Measurements from ENCODE around the gene SLC7A6OS. TPM values are rescaled to one million over a fixed set of nuclear protein-coding genes. Genes with fewer than 3 reads are reported as not detected.

The SLC7A6OS gene
- total RNA-seq, 3 donors from 2014 or later: 16.4 to 18.6 (median 16.5) TPM

GRCh38 chr16:68250951-68251350, 59.8 kb downstream of the SLC7A6OS start:
- intact Hi-C loops (cut with DNase I; ENCODE audit: low total_unique reads): no loop called here
- H3K36me3 ChIP-seq: no peaks in the 10 kb centered on the region
- H3K9me3 ChIP-seq: no peaks in the 10 kb centered on the region
- H3K27ac ChIP-seq: no peak overlapping the region
- no peaks in the 10 kb centered on the region for H3K27me3 ChIP-seq
- DNase-seq (ENCODE audit: low spot score in 2 of 2): no peak
- H3K4me3 ChIP-seq: no peak overlapping the region
- TF ChIP-seq POLR2AphosphoS5 (IDR thresholded peaks at IDR 0.05) (no peak), CTCF (IDR thresholded peaks at IDR 0.05) (no peak), POLR2A (IDR thresholded peaks at IDR 0.05) (no peak)
- peaks cover 0 to 9% of the 10 kb centered on the region in 2 donors for H3K4me1 ChIP-seq

- Histone ChIP-seq H3K4me3 (no peak overlapping the region), H3K27ac (no peak overlapping the region), H3K4me1 (peaks cover 4 to 11% of the 10 kb centered on the region in 2 donors), H3K27me3 (no peaks in the 10 kb centered on the region), H3K9me3 (no peaks in the 10 kb centered on the region), H3K36me3 (no peaks in the 10 kb centered on the region)
- TF ChIP-seq POLR2A (IDR thresholded peaks at IDR 0.05): no peak
- no peak for TF ChIP-seq CTCF (IDR thresholded peaks at IDR 0.05)
- TF ChIP-seq POLR2AphosphoS5 (IDR thresholded peaks at IDR 0.05): no peak
- intact Hi-C loops (cut with DNase I; ENCODE audit: low total_unique reads): no loop called here
- DNase-seq (ENCODE audit: low spot score in 2 of 2): no peak
Observed at GRCh38 chr16:68249371-68249770, 61.4 kb downstream of the SLC7A6OS start.

Other genes starting within 250 kb of the SLC7A6OS start
- gene NFATC3, start 225.6 kb downstream of the SLC7A6OS start, total RNA-seq: 10 to 100 TPM; 52.0 to 64.2 (median 60.6) TPM
- 10 to 100 TPM in 2 of 3 donors, under 1 TPM in 1; 0.80 to 58.0 (median 26.5) TPM for gene ESRP2, start 74.8 kb downstream of the SLC7A6OS start, total RNA-seq
- gene PLA2G15, start 65.6 kb downstream of the SLC7A6OS start, total RNA-seq: 10 to 100 TPM; 15.4 to 34.7 (median 19.8) TPM
- 100 to 1,000 TPM in 1 of 3 donors, 10 to 100 TPM in 2; 43.2 to 284 (median 65.2) TPM for gene SLC7A6, start 46.4 kb downstream of the SLC7A6OS start, total RNA-seq
- 10 to 100 TPM; 38.4 to 53.4 (median 41.0) TPM for gene PRMT7, start 73 bp upstream of the SLC7A6OS start, total RNA-seq
- gene SMPD3, start 137.6 kb upstream of the SLC7A6OS start, total RNA-seq: 10 to 100 TPM in 1 of 3 donors, 1 to 10 TPM in 1, under 1 TPM in 1; under 0.01 to 15.4 (median 2.9) TPM
- gene ZFP90, start 228.3 kb upstream of the SLC7A6OS start, total RNA-seq: 10 to 100 TPM; 35.7 to 40.6 (median 40.3) TPM